Smooth muscle cell of trachea (primary cell): Measurements from ENCODE around the gene CNPY1. TPM values are rescaled to one million over a fixed set of nuclear protein-coding genes. Genes with fewer than 3 reads are reported as not detected.

ENCODE experiments used
- total RNA-seq: library from RNA; depleted of rRNA; stranded (reverse); fragments of >200 nt; gene quantifications from 2 replicates; pipeline ENCODE4 v1.2.1, GENCODE V29; 2014

Gene CNPY1
- not detected in 2 replicates for total RNA-seq

DNA sequence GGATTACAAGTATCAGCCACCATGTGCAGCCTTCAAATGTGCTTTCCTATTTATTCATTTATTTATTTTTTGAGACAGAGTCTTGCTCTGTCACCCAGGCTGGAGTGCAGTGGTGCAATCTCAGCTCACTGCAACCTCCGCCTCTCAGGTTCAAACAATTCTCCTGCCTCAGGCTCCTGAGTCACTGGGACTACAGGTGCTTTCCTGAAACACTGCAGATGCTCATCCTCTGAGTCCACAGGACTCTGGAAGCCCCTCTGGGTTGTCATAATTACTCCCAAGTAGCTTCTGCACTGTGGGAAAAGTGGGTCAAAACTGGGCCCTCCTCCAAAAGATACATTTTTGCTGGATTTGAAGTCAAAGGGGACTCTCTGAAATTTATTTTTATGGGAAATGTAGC lies at the start of gene CNPY1:
Gene CNPY1 (minus strand): TSS at position 111 of the 400 bp plus-strand sequence. CDS start 630 bp downstream, outside the sequence.

DNA sequence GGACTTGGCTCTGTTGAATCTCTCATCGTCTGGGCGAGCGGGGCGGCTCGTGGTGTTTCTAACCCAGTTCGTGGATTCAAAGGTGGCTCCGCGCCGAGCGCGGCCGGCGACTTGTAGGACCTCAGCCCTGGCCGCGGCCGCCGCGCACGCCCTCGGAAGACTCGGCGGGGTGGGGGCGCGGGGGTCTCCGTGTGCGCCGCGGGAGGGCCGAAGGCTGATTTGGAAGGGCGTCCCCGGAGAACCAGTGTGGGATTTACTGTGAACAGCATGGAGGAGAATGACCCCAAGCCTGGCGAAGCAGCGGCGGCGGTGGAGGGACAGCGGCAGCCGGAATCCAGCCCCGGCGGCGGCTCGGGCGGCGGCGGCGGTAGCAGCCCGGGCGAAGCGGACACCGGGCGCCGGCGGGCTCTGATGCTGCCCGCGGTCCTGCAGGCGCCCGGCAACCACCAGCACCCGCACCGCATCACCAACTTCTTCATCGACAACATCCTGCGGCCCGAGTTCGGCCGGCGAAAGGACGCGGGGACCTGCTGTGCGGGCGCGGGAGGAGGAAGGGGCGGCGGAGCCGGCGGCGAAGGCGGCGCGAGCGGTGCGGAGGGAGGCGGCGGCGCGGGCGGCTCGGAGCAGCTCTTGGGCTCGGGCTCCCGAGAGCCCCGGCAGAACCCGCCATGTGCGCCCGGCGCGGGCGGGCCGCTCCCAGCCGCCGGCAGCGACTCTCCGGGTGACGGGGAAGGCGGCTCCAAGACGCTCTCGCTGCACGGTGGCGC lies 88.1 kb downstream of the CNPY1 start, which contains the start of gene EN2:
Gene EN2 (plus strand): TSS at position 19 of the 767 bp plus-strand sequence. CDS start 249 bp downstream, at position 268.

Other genes starting within 250 kb of the CNPY1 start
- gene INSIG1, start 248.7 kb downstream of the CNPY1 start, total RNA-seq: 185 and 356 TPM in 2 replicates
- gene EN2, start 88.4 kb downstream of the CNPY1 start, total RNA-seq: not detected in 2 replicates
- 25.0 and 33.5 TPM in 2 replicates for gene RBM33, start 98.1 kb upstream of the CNPY1 start, total RNA-seq